Endothelial cell (in vitro differentiated cells): ENCODE data around the gene SSU72. TPM values are rescaled to one million over a fixed set of nuclear protein-coding genes. Genes with fewer than 3 reads are reported as not detected.

Source experiments
- total RNA-seq: library from RNA; stranded (reverse); fragmentation: NEBNext Ultra II Directional; extraction: Animal tissue kit (Norgen Biotek cat#: 25700); gene quantifications from one replicate; pipeline ENCODE4 v1.2.1, GENCODE V29; 2021; ENCODE audit not compliant: unreplicated experiment

The SSU72 gene
- total RNA-seq, 1 donor from 2014 or later, result 114 TPM

Other genes starting within 250 kb of the SSU72 start
- 1.2 TPM for gene TAS1R3, start 243.6 kb downstream of the SSU72 start, total RNA-seq
- 26.7 TPM for gene DVL1, start 225.4 kb downstream of the SSU72 start, total RNA-seq
- gene MXRA8, start 216.3 kb downstream of the SSU72 start, total RNA-seq, result 0.64 TPM
- gene AURKAIP1, start 199.7 kb downstream of the SSU72 start, total RNA-seq, result 128 TPM
- 266 TPM for gene CCNL2, start 175.5 kb downstream of the SSU72 start, total RNA-seq
- 95.0 TPM for gene MRPL20, start 167.6 kb downstream of the SSU72 start, total RNA-seq
- gene ANKRD65, start 153.6 kb downstream of the SSU72 start, total RNA-seq, result 0.31 TPM
- gene VWA1, start 139.2 kb downstream of the SSU72 start, total RNA-seq, result 34.2 TPM
- 2.9 TPM for gene ATAD3C, start 125.2 kb downstream of the SSU72 start, total RNA-seq
- gene ATAD3B, start 103.1 kb downstream of the SSU72 start, total RNA-seq, result 27.2 TPM
- 30.4 TPM for gene ATAD3A, start 62.7 kb downstream of the SSU72 start, total RNA-seq
- gene TMEM240, start 34.2 kb downstream of the SSU72 start, total RNA-seq, result 6.6 TPM
- 11.6 TPM for gene FNDC10, start 25.3 kb upstream of the SSU72 start, total RNA-seq
- 84.4 TPM for gene MIB2, start 40.6 kb upstream of the SSU72 start, total RNA-seq
- 26.7 TPM for gene MMP23B, start 57.3 kb upstream of the SSU72 start, total RNA-seq
- gene CDK11B, start 84.1 kb upstream of the SSU72 start, total RNA-seq, result 71.0 TPM
- 140 TPM for gene SLC35E2B, start 117.9 kb upstream of the SSU72 start, total RNA-seq
- 109 TPM for gene CDK11A, start 149.5 kb upstream of the SSU72 start, total RNA-seq
- gene NADK, start 203.6 kb upstream of the SSU72 start, total RNA-seq, result 85.4 TPM